Keratinocyte (primary cell): ENCODE data around the gene BANF2. TPM values are rescaled to one million over a fixed set of nuclear protein-coding genes. Genes with fewer than 3 reads are reported as not detected.
"Not testable (repeated sequence)": the region's sequence is repeated elsewhere in the genome, so short reads cannot be mapped to it uniquely, and the experiment has no call there.

ENCODE experiments used
- DNase-seq: peaks from one replicate; pipeline ENCODE4 v3.0.0-alpha.2; 2011; ENCODE audit warnings: low read depth, missing footprints, low spot score
- FAIRE-seq: peaks from 2 replicates; lab custom pipeline; 2011; peaks lifted over from hg19 to GRCh38; lab: Jason Lieb, UNC
- H2AFZ ChIP-seq: 2 replicates; pipeline ENCODE4 v1.6.0; 2012; ENCODE audit warnings: low read length, control low read depth, inconsistent platforms; ENCODE audit not compliant: control insufficient read depth
- H3K27ac ChIP-seq: 2 replicates; pipeline ENCODE4 v1.5.1; 2011; ENCODE audit warnings: low read length; ENCODE audit not compliant: control insufficient read depth, insufficient read depth
- H3K27me3 ChIP-seq: 3 replicates; pipeline ENCODE4 v1.6.0; 2011; ENCODE audit warnings: low read length; ENCODE audit not compliant: control insufficient read depth, insufficient read depth; ENCODE audit errors: extremely low read depth
- H3K36me3 ChIP-seq, 2 experiments: 2 replicates in 1 of 2; 3 replicates in 1 of 2; pipeline ENCODE4 v1.5.1; 2011; ENCODE audit warnings: low read length in 2 of 2, mild to moderate bottlenecking in 1 of 2; ENCODE audit not compliant: control insufficient read depth in 2 of 2, insufficient read depth in 2 of 2; ENCODE audit errors: extremely low read depth in 1 of 2
- H3K4me1 ChIP-seq: 3 replicates; pipeline ENCODE4 v1.5.1; 2011; ENCODE audit warnings: low read length; ENCODE audit not compliant: control insufficient read depth, insufficient read depth; ENCODE audit errors: extremely low read depth
- H3K4me2 ChIP-seq: 3 replicates; pipeline ENCODE4 v1.6.0; 2011; ENCODE audit warnings: low read depth, low read length; ENCODE audit not compliant: control insufficient read depth, insufficient read depth; ENCODE audit errors: extremely low read depth
- H3K4me3 ChIP-seq, 3 experiments: fragments of 200-600 bp in 1 of 3; sonication (generic) in 1 of 3; 2 replicates in 2 of 3; 3 replicates in 1 of 3; pipeline ENCODE4 v1.5.1; 2011 to 2016; ENCODE audit warnings: low read length in 3 of 3, mild to moderate bottlenecking in 3 of 3, control low read depth in 2 of 3, inconsistent platforms in 1 of 3, low read depth in 1 of 3, mixed read lengths in 1 of 3, mixed run types in 1 of 3, moderate library complexity in 1 of 3; ENCODE audit not compliant: control insufficient read depth in 2 of 3, insufficient read depth in 2 of 3; ENCODE audit errors: extremely low read depth in 1 of 3
- H3K79me2 ChIP-seq: 2 replicates; pipeline ENCODE4 v1.6.0; 2012; ENCODE audit warnings: low read length; ENCODE audit not compliant: control insufficient read depth, insufficient read depth
- H3K9ac ChIP-seq: 3 replicates; pipeline ENCODE4 v1.6.0; 2011; ENCODE audit warnings: low read length; ENCODE audit not compliant: control insufficient read depth, insufficient read depth; ENCODE audit errors: extremely low read depth
- H3K9me1 ChIP-seq: 3 replicates; pipeline ENCODE4 v1.6.0; 2011; ENCODE audit warnings: low read length; ENCODE audit not compliant: control insufficient read depth, insufficient read depth; ENCODE audit errors: extremely low read depth
- H3K9me3 ChIP-seq: 2 replicates; pipeline ENCODE4 v1.5.1; 2012; ENCODE audit warnings: low read depth, low read length; ENCODE audit not compliant: control insufficient read depth
- H4K20me1 ChIP-seq: 3 replicates; pipeline ENCODE4 v1.6.0; 2011; ENCODE audit warnings: low read length; ENCODE audit not compliant: control insufficient read depth, insufficient read depth; ENCODE audit errors: extremely low read depth
- CTCF ChIP-seq, 3 experiments: IDR thresholded peaks in 1 of 3; conservative IDR thresholded peaks in 1 of 3; optimal IDR thresholded peaks in 1 of 3; 2 replicates in 2 of 3; 3 replicates in 1 of 3; pipeline versions ENCODE3 to v1.5.1; 2011; ENCODE audit warnings: low read length in 3 of 3, mild to moderate bottlenecking in 3 of 3, moderate library complexity in 2 of 3, control low read depth in 1 of 3, inconsistent platforms in 1 of 3; ENCODE audit not compliant: insufficient read depth in 2 of 3; ENCODE audit errors: extremely low read depth in 1 of 3
- EZH2 ChIP-seq: IDR thresholded peaks from one replicate; pipeline ENCODE4 v1.6.1; 2012; ENCODE audit warnings: inconsistent platforms, mild to moderate bottlenecking, low read length, moderate library complexity
- dilution Hi-C: fragments of 300-500 bp; cut with MboI; formaldehyde crosslinking; loops from one replicate; pipeline ENCODE4 v1.7.0; 2020; ENCODE audit warnings: low sequenced_read_pairs; ENCODE audit not compliant: extremely low pct_ligation_motif_present
- polyA plus RNA-seq, 5 experiments: library from polyadenylated mRNA; depleted of rRNA in 3 of 5; stranded (reverse) in 3 of 5; stranded (forward) in 1 of 5; unstranded in 1 of 5; fragments of >200 nt; gene quantifications; 1 replicate in 1 of 5; 2 replicates in 3 of 5; 3 replicates in 1 of 5; pipeline versions ENCODE4 v1.2.1 to v1.2.3, GENCODE V29; 2011 to 2012; ENCODE audit warnings: missing spikeins in 2 of 5, low read depth in 1 of 5, low replicate concordance in 1 of 5

Gene BANF2
- polyA plus RNA-seq, 1 donor (not counting 4 experiments of a cell fraction or from before 2014, with no cell fraction given): not detected

- FAIRE-seq: no peak
- Histone ChIP-seq H3K27me3 (no peaks in the 10 kb centered on the region), H3K9me3 (no peaks in the 10 kb centered on the region), H3K4me3 (no peak overlapping the region), H3K9ac (no peak overlapping the region), H3K36me3 (no peaks in the 10 kb centered on the region), H3K9me1 (no peaks in the 10 kb centered on the region), H3K4me2 (no peak overlapping the region), H3K79me2 (no peaks in the 10 kb centered on the region), H3K4me1 (no peaks in the 10 kb centered on the region), H4K20me1 (no peaks in the 10 kb centered on the region), H2AFZ (no peak overlapping the region), H3K27ac (no peak overlapping the region)
- dilution Hi-C loops: no loop called here
- no peak for TF ChIP-seq CTCF (optimal IDR thresholded peaks at IDR 0.05 in 1 of 3, IDR thresholded peaks at IDR 0.05 in 1 of 3, conservative IDR thresholded peaks at IDR 0.05 in 1 of 3; ENCODE audit: extremely low read depth in 1 of 3, insufficient read depth in 2 of 3, low read length in 3 of 3)
- TF ChIP-seq EZH2: no peak
- DNase-seq: no peak
These were observed 6.2 kb downstream of the BANF2 start for GRCh38 chr20:17705916-17706315.

GRCh38 chr20:17706632-17707031 lies 6.9 kb downstream of the BANF2 start:
- Histone ChIP-seq H3K27me3 (no peaks in the 10 kb centered on the region), H3K4me3 (no peak overlapping the region), H3K27ac (no peak overlapping the region), H3K4me2 (no peak overlapping the region), H3K9ac (no peak overlapping the region), H3K79me2 (no peaks in the 10 kb centered on the region), H2AFZ (no peak overlapping the region), H3K4me1 (no peaks in the 10 kb centered on the region), H3K9me3 (no peaks in the 10 kb centered on the region), H3K9me1 (no peaks in the 10 kb centered on the region), H3K36me3 (no peaks in the 10 kb centered on the region), H4K20me1 (no peaks in the 10 kb centered on the region)
- dilution Hi-C loops: no loop called here
- DNase-seq: no peak
- TF ChIP-seq EZH2 (no peak), CTCF (optimal IDR thresholded peaks at IDR 0.05 in 1 of 3, IDR thresholded peaks at IDR 0.05 in 1 of 3, conservative IDR thresholded peaks at IDR 0.05 in 1 of 3; ENCODE audit: extremely low read depth in 1 of 3, insufficient read depth in 2 of 3, low read length in 3 of 3) (no peak)
- no peak for FAIRE-seq

- H2AFZ ChIP-seq, H3K36me3 ChIP-seq, dilution Hi-C loops, H3K9ac ChIP-seq, H3K9me3 ChIP-seq, H3K9me1 ChIP-seq, H3K4me1 ChIP-seq, H3K79me2 ChIP-seq, H3K4me2 ChIP-seq, H3K27ac ChIP-seq, FAIRE-seq, H4K20me1 ChIP-seq, DNase-seq, H3K27me3 ChIP-seq, H3K4me3 ChIP-seq: not testable (repeated sequence)
These were observed 8.2 kb downstream of the BANF2 start for GRCh38 chr20:17707951-17708350.
